PFSK-1 (cell line): ENCODE data around the gene ZNF611.

Experiments used
- FOXP2 ChIP-seq: optimal IDR thresholded peaks from 2 replicates; pipeline ENCODE3; 2011; ENCODE audit warnings: borderline replicate concordance, control low read depth, inconsistent platforms; ENCODE audit not compliant: insufficient read depth; ENCODE audit errors: extremely low read length, extremely low read depth
- POLR2AphosphoS5 ChIP-seq: IDR thresholded peaks from 2 replicates; pipeline ENCODE4 v1.6.1; 2012; ENCODE audit warnings: low read depth, mild to moderate bottlenecking, control low read depth, low read length, moderate library complexity
- SIN3A ChIP-seq: IDR thresholded peaks from 2 replicates; pipeline ENCODE4 v1.6.1; 2012; ENCODE audit warnings: mild to moderate bottlenecking, low read length, moderate library complexity, borderline replicate concordance; ENCODE audit not compliant: insufficient read depth
- TAF1 ChIP-seq: IDR thresholded peaks from 2 replicates; pipeline ENCODE4 v1.6.1; 2012; ENCODE audit warnings: low read length, control low read depth, borderline replicate concordance; ENCODE audit not compliant: insufficient read depth
- TF ChIP-seq, protein P1 (sequence below), 2 experiments: IDR thresholded peaks; 2 replicates each; pipeline versions ENCODE4 v1.6.1 to v1.8.0; 2011 to 2012; ENCODE audit warnings: low read depth in 2 of 2, low read length in 2 of 2, control low read depth in 1 of 2, inconsistent platforms in 1 of 2, mild to moderate bottlenecking in 1 of 2, moderate library complexity in 1 of 2; ENCODE audit not compliant: insufficient read depth in 1 of 2

DNA sequence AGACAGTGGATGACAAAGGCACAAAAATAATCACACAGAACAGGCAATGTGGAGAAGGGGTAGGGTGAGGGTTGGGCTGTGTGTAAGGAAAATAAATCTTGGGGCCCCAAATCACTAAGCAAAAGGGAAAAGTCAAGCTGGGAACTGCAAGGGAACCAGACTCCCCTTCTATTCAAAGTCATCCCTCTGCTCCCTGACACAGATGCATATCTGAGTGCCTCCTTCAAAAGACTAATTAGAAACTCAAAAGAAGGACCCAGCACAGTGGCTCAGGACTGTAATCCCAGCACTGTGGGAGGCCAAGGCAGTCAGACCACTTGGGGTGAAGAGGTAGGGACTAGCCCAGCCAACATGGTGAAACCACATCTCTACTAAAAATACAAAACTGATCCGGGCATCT is 18.3 kb downstream of the ZNF611 start:
- TF ChIP-seq SIN3A: no peak
- no peak for TF ChIP-seq POLR2AphosphoS5
- TF ChIP-seq FOXP2: no peak
- no peak for TF ChIP-seq TAF1
- TF ChIP-seq, protein P1, sequence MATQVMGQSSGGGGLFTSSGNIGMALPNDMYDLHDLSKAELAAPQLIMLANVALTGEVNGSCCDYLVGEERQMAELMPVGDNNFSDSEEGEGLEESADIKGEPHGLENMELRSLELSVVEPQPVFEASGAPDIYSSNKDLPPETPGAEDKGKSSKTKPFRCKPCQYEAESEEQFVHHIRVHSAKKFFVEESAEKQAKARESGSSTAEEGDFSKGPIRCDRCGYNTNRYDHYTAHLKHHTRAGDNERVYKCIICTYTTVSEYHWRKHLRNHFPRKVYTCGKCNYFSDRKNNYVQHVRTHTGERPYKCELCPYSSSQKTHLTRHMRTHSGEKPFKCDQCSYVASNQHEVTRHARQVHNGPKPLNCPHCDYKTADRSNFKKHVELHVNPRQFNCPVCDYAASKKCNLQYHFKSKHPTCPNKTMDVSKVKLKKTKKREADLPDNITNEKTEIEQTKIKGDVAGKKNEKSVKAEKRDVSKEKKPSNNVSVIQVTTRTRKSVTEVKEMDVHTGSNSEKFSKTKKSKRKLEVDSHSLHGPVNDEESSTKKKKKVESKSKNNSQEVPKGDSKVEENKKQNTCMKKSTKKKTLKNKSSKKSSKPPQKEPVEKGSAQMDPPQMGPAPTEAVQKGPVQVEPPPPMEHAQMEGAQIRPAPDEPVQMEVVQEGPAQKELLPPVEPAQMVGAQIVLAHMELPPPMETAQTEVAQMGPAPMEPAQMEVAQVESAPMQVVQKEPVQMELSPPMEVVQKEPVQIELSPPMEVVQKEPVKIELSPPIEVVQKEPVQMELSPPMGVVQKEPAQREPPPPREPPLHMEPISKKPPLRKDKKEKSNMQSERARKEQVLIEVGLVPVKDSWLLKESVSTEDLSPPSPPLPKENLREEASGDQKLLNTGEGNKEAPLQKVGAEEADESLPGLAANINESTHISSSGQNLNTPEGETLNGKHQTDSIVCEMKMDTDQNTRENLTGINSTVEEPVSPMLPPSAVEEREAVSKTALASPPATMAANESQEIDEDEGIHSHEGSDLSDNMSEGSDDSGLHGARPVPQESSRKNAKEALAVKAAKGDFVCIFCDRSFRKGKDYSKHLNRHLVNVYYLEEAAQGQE (IDR thresholded peaks at IDR 0.05; ENCODE audit: insufficient read depth in 1 of 2, low read depth in 2 of 2, low read length in 2 of 2): no peak
